ENCODE results near the gene C1QTNF8. TPM values are rescaled to one million over a fixed set of nuclear protein-coding genes. Genes with fewer than 3 reads are reported as not detected.

Gene C1QTNF8
- total RNA-seq, 1 experiment from 2014 or later = 0.27 TPM

GRCh38 chr16:1060416-1061340 lies 35.4 kb downstream of the C1QTNF8 start:
- Histone ChIP-seq H3K4me2 (ENCODE audit: low read length) (no peak overlapping the region), H3K27me3 (ENCODE audit: insufficient read depth, low read length) (no peaks in the 10 kb centered on the region), H2AFZ (ENCODE audit: low read depth, low read length, poor library complexity, severe bottlenecking) (no peak overlapping the region), H3K4me3 (replicated peaks in 1 of 2; ENCODE audit: low read depth in 1 of 2, low read length in 2 of 2) (no peak overlapping the region), H3K9ac (ENCODE audit: low read length) (no peak overlapping the region), H3K4me1 (ENCODE audit: control insufficient read depth in 1 of 2, insufficient read depth in 2 of 2, low read length in 2 of 2) (peaks cover 3 to 22% of the 10 kb centered on the region in 2 experiments; a peak in 3 of 4 replicates), H4K20me1 (ENCODE audit: insufficient read depth) (no peaks in the 10 kb centered on the region), H3K27ac (ENCODE audit: low read depth, low read length) (no peak overlapping the region), H3K36me3 (ENCODE audit: control insufficient read depth in 1 of 2, insufficient read depth in 2 of 2, low read length in 2 of 2) (no peaks in the 10 kb centered on the region), H3K79me2 (ENCODE audit: insufficient read depth, low read length) (no peaks in the 10 kb centered on the region), H3K9me3 (ENCODE audit: control insufficient read depth in 1 of 2, insufficient read depth in 1 of 2, low read depth in 1 of 2, low read length in 2 of 2) (no peaks in the 10 kb centered on the region), H3K9me2 (ENCODE audit: insufficient read depth) (no peaks in the 10 kb centered on the region)
- POLR2A ChIA-PET = no interaction called here
- RAD21 ChIA-PET (ENCODE audit: low non-redundant PET in 1 of 2, low total read pairs in 2 of 2, uncharacterized antibody in 2 of 2, unreplicated experiment in 2 of 2) = no interaction called here
- DNase-seq (ENCODE audit: low read depth, low spot score) (no peak), ATAC-seq (no peak)
- TF ChIP-seq EGR1 (IDR thresholded peaks at IDR 0.05; ENCODE audit: low read depth) = no peak
- no peak for TF ChIP-seq POLR2A (IDR thresholded peaks at IDR 0.05; ENCODE audit: borderline replicate concordance, extremely low read depth, insufficient read depth, insufficient read length)
- TF ChIP-seq, protein P1, sequence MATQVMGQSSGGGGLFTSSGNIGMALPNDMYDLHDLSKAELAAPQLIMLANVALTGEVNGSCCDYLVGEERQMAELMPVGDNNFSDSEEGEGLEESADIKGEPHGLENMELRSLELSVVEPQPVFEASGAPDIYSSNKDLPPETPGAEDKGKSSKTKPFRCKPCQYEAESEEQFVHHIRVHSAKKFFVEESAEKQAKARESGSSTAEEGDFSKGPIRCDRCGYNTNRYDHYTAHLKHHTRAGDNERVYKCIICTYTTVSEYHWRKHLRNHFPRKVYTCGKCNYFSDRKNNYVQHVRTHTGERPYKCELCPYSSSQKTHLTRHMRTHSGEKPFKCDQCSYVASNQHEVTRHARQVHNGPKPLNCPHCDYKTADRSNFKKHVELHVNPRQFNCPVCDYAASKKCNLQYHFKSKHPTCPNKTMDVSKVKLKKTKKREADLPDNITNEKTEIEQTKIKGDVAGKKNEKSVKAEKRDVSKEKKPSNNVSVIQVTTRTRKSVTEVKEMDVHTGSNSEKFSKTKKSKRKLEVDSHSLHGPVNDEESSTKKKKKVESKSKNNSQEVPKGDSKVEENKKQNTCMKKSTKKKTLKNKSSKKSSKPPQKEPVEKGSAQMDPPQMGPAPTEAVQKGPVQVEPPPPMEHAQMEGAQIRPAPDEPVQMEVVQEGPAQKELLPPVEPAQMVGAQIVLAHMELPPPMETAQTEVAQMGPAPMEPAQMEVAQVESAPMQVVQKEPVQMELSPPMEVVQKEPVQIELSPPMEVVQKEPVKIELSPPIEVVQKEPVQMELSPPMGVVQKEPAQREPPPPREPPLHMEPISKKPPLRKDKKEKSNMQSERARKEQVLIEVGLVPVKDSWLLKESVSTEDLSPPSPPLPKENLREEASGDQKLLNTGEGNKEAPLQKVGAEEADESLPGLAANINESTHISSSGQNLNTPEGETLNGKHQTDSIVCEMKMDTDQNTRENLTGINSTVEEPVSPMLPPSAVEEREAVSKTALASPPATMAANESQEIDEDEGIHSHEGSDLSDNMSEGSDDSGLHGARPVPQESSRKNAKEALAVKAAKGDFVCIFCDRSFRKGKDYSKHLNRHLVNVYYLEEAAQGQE (IDR thresholded peaks at IDR 0.05; ENCODE audit: low read depth) = no peak
- TF ChIP-seq TCF7L2 (IDR thresholded peaks at IDR 0.05; ENCODE audit: borderline replicate concordance, extremely low read depth, insufficient read depth, insufficient read length) = no peak
- TF ChIP-seq, protein P2, sequence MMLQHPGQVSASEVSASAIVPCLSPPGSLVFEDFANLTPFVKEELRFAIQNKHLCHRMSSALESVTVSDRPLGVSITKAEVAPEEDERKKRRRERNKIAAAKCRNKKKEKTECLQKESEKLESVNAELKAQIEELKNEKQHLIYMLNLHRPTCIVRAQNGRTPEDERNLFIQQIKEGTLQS (IDR thresholded peaks at IDR 0.05) = no peak
- TF ChIP-seq ELF1 (IDR thresholded peaks at IDR 0.05; ENCODE audit: borderline replicate concordance, low read depth) = no peak
- TF ChIP-seq ZFX (IDR thresholded peaks at IDR 0.05) = no peak
- no peak for TF ChIP-seq EZH2phosphoT487 (IDR thresholded peaks at IDR 0.05; ENCODE audit: borderline replicate concordance)
- TF ChIP-seq POLR2AphosphoS5 (IDR thresholded peaks at IDR 0.05; ENCODE audit: low read depth, low read length) = no peak
- no peak for TF ChIP-seq JUND (IDR thresholded peaks at IDR 0.05)
- TF ChIP-seq FOSL1 (IDR thresholded peaks at IDR 0.05; ENCODE audit: low read depth) = no peak
- no peak for TF ChIP-seq SP1 (IDR thresholded peaks at IDR 0.05; ENCODE audit: low read depth)
- CTCF ChIA-PET = interaction anchor here (1.2 to 1.5 kb wide), 2 partner anchors 42 to 133 kb away, joined by 3 to 4 read pairs; no protein-coding TSS in a partner anchor
- intact Hi-C loops (cut with micrococcal nuclease) = no loop called here
- no TSS peak for BruUV-seq (replicated peaks)
